B cell (primary cell): Measurements from ENCODE around the gene CDCA7. TPM values are rescaled to one million over a fixed set of nuclear protein-coding genes. Genes with fewer than 3 reads are reported as not detected.

Experiments used
- ATAC-seq: fragments of 200-7000 bp; cut with Tn5 transposase; one replicate; pipeline ENCODE4 v1.10.0; 2021; ENCODE audit warnings: low read depth, mild to moderate bottlenecking, moderate number of reproducible peaks, moderate library complexity
- CTCF ChIA-PET: fragments of 350-600 bp; sonication (Branson Sonifier 250); formaldehyde crosslinking; loops from one replicate; lab custom pipeline; 2021; ENCODE audit warnings: antibody characterized with exemption, inconsistent platforms; lab: Charles Lee
- POLR2A ChIA-PET: fragments of 350-600 bp; sonication (Branson Sonifier 250); formaldehyde crosslinking; loops from one replicate; lab custom pipeline; 2021; ENCODE audit warnings: antibody characterized with exemption; lab: Charles Lee
- DNase-seq: peaks from one replicate; pipeline ENCODE4 v3.0.0; 2013
- H2AFZ ChIP-seq: 2 replicates; pipeline ENCODE4 v1.6.1; 2012; ENCODE audit warnings: mild to moderate bottlenecking, low read depth, low read length; ENCODE audit not compliant: insufficient read depth, poor library complexity, severe bottlenecking
- H3K27ac ChIP-seq, 2 donors: 1 replicate in 1 of 2; 2 replicates in 1 of 2; pipeline ENCODE4 v1.5.1; 2012 to 2013; ENCODE audit warnings: low read length in 2 of 2, mild to moderate bottlenecking in 2 of 2, moderate library complexity in 1 of 2
- H3K27me3 ChIP-seq, 4 experiments: fragments of 200-600 bp in 1 of 4; sonication (generic) in 1 of 4; replicated peaks in 1 of 4; 1 replicate in 2 of 4; 2 replicates in 2 of 4; pipeline versions ENCODE4 v1.6.1 to v1.7.0; 2013 to 2016; ENCODE audit warnings: low read length in 3 of 4, mild to moderate bottlenecking in 2 of 4, mixed read lengths in 1 of 4, moderate library complexity in 1 of 4; ENCODE audit not compliant: insufficient read depth in 4 of 4, control insufficient read depth in 3 of 4; ENCODE audit errors: control extremely low read depth in 1 of 4
- H3K36me3 ChIP-seq, 2 experiments: replicated peaks in 1 of 2; 1 replicate in 1 of 2; 2 replicates in 1 of 2; pipeline versions ENCODE4 v1.6.1 to v1.7.1; 2013; ENCODE audit warnings: low read length in 1 of 2; ENCODE audit not compliant: insufficient read depth in 2 of 2, control insufficient read depth in 1 of 2; ENCODE audit errors: control extremely low read depth in 1 of 2, extremely low read depth in 1 of 2
- H3K4me1 ChIP-seq, 2 donors: fragments of 200-600 bp in 1 of 2; sonication (generic) in 1 of 2; 1 replicate in 1 of 2; 2 replicates in 1 of 2; pipeline versions ENCODE4 v1.5.1 to v1.6.1; 2013 to 2017; ENCODE audit warnings: low read length in 2 of 2; ENCODE audit not compliant: control insufficient read depth in 2 of 2, insufficient read depth in 2 of 2
- H3K4me2 ChIP-seq: replicated peaks from 2 replicates; pipeline ENCODE3; 2012; ENCODE audit warnings: mild to moderate bottlenecking, low read depth, low read length; ENCODE audit not compliant: poor library complexity, severe bottlenecking
- H3K4me3 ChIP-seq, 5 experiments: fragments of 200-600 bp in 1 of 5; sonication (generic) in 1 of 5; 1 replicate in 3 of 5; 2 replicates in 2 of 5; pipeline versions ENCODE4 v1.5.1 to v1.7.0; 2011 to 2016; ENCODE audit warnings: low read length in 4 of 5, mild to moderate bottlenecking in 4 of 5, low read depth in 2 of 5, control low read depth in 1 of 5, moderate library complexity in 1 of 5; ENCODE audit not compliant: insufficient read depth in 1 of 5; ENCODE audit errors: control extremely low read depth in 1 of 5, extremely low read depth in 1 of 5
- H3K79me2 ChIP-seq: fragments of 200-600 bp; sonication (generic); one replicate; pipeline ENCODE4 v1.6.0; 2016; ENCODE audit warnings: low read length; ENCODE audit not compliant: control insufficient read depth, insufficient read depth
- H3K9ac ChIP-seq: fragments of 200-600 bp; sonication (generic); 2 replicates; pipeline ENCODE4 v1.6.1; 2017; ENCODE audit warnings: mild to moderate bottlenecking, low read length, moderate library complexity
- H3K9me3 ChIP-seq, 3 donors: one replicate each; pipeline versions ENCODE4 v1.6.1 to v1.7.1; 2013; ENCODE audit warnings: low read length in 2 of 3; ENCODE audit not compliant: control insufficient read depth in 2 of 3, insufficient read depth in 1 of 3; ENCODE audit errors: control extremely low read depth in 1 of 3
- H4K20me1 ChIP-seq: 2 replicates; pipeline ENCODE4 v1.6.0; 2012; ENCODE audit warnings: mild to moderate bottlenecking, low read length; ENCODE audit not compliant: insufficient read depth, control insufficient read depth, poor library complexity, severe bottlenecking
- H3K27ac Mint-ChIP-seq: one replicate; pipeline ENCODE4 v1.8.0; 2021; ENCODE audit warnings: mixed read lengths
- H3K27me3 Mint-ChIP-seq: one replicate; pipeline ENCODE4 v1.8.0; 2021; ENCODE audit warnings: mixed read lengths
- H3K4me1 Mint-ChIP-seq: one replicate; pipeline ENCODE4 v1.8.0; 2021; ENCODE audit warnings: mixed read lengths
- H3K4me3 Mint-ChIP-seq: one replicate; pipeline ENCODE4 v1.8.0; 2021; ENCODE audit warnings: mixed read lengths
- H3K9me3 Mint-ChIP-seq: one replicate; pipeline ENCODE4 v1.8.0; 2022; ENCODE audit warnings: mixed read lengths; ENCODE audit not compliant: insufficient read depth
- EZH2 ChIP-seq: IDR thresholded peaks from 2 replicates; pipeline ENCODE4 v1.6.1; 2012; ENCODE audit warnings: borderline replicate concordance, low read depth, mild to moderate bottlenecking, moderate library complexity, low read length; ENCODE audit not compliant: insufficient read depth, poor library complexity, severe bottlenecking
- whole genome bisulfite sequencing: methylation state at CpG from one replicate; pipeline ENCODE4 v1.1.5; 2013; ENCODE audit warnings: missing lambda C conversion rate; ENCODE audit not compliant: insufficient coverage; 5-methylcytosine and 5-hydroxymethylcytosine counted together
- intact Hi-C: fragments of 100-400 bp; cut with micrococcal nuclease; formaldehyde crosslinking; loops from one replicate; pipeline ENCODE4 v1.10.0; 2022
- polyA plus RNA-seq: library from polyadenylated mRNA; depleted of rRNA; stranded (reverse); fragments of >200 nt; gene quantifications from 2 replicates; pipeline ENCODE4 v1.2.3, GENCODE V29; 2012
- total RNA-seq, 2 donors: library from RNA; stranded (reverse); fragments of 120-200 nt in 1 of 2; gene quantifications; 1 replicate in 1 of 2; 2 replicates in 1 of 2; pipeline versions ENCODE4 v1.2.3 to v1.2.4, GENCODE V29; 2013 to 2022
- TF ChIP-seq, protein P1 (sequence below): fragments of 200-600 bp; IDR thresholded peaks from one replicate; pipeline ENCODE4 v1.8.0; 2022; ENCODE audit warnings: antibody characterized with exemption, mild to moderate bottlenecking

CDCA7 gene
- total and polyA plus RNA-seq, 2 donors (not counting 1 experiment from before 2014, with no cell fraction given) = 2.4 to 3.2 TPM

DNA sequence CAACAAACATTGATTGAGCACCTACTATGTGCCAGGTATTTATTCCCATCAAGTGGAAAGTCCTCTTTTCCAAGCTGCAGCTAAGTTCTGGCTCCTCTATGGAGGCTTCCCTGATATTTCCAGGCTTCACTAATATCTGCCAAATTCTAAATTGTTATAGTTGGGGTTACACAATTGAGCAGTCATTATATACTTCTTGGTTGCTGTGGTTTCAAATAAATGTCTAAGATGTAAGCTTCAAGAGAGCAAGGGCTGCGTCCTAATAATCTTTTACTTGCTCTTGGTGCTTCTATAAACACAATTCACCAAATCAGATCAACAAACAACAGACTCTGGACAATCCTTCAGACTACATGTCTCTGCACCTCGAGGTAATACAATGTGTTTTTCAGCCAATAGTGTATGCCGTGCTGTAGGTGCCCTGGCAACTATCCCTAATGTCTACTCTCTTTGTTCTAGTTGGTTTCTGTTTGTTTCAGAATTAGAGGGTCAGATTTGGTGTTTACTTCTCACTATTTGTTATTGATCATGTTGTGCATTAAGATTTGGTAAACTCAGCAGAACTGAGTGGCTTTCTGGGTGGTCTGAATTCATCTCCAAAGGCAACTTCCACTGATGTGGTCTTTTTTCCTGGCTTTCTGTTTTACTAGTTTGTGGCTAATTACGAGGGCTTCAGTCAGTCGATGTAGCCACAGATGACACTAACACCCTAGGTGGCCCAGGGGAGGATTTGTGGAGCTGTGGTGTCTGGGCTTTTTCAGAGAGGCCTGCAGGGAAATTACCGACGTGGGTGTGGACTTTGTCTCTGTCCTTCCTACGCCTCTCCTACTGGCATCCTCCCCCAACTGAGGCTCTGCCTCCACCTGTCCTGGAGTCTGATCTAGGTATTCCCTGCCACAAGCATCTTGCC, 50.4 kb downstream of the CDCA7 start:
- 69% methylated on average over 2 of the region's 8 CpGs for WGBS
- CTCF ChIA-PET = interaction anchor here (0.7 to 6.4 kb wide), 6 partner anchors 15 to 989 kb away, joined by 3 to 151 read pairs (median 6); no protein-coding TSS in a partner anchor
- no peak overlapping the region for H3K27ac ChIP-seq

More for the DNA sequence above, 50.4 kb downstream of the CDCA7 start:
- no peaks in the 10 kb centered on the region for H3K9me3 Mint-ChIP-seq
- no peak for TF ChIP-seq EZH2
- TF ChIP-seq, protein P1, sequence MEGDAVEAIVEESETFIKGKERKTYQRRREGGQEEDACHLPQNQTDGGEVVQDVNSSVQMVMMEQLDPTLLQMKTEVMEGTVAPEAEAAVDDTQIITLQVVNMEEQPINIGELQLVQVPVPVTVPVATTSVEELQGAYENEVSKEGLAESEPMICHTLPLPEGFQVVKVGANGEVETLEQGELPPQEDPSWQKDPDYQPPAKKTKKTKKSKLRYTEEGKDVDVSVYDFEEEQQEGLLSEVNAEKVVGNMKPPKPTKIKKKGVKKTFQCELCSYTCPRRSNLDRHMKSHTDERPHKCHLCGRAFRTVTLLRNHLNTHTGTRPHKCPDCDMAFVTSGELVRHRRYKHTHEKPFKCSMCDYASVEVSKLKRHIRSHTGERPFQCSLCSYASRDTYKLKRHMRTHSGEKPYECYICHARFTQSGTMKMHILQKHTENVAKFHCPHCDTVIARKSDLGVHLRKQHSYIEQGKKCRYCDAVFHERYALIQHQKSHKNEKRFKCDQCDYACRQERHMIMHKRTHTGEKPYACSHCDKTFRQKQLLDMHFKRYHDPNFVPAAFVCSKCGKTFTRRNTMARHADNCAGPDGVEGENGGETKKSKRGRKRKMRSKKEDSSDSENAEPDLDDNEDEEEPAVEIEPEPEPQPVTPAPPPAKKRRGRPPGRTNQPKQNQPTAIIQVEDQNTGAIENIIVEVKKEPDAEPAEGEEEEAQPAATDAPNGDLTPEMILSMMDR = no peak
- Histone ChIP-seq H3K36me3 (no peaks in the 10 kb centered on the region), H3K27me3 (peaks cover 0 to 38% (median 30%) of the 10 kb centered on the region in 4 experiments), H4K20me1 (no peaks in the 10 kb centered on the region), H3K9me3 (no peaks in the 10 kb centered on the region), H3K4me1 (peaks cover 6 to 8% of the 10 kb centered on the region in 2 donors), H3K9ac (no peak overlapping the region), H3K4me3 (no peak overlapping the region), H3K4me2 (no peak overlapping the region), H3K79me2 (no peaks in the 10 kb centered on the region), H2AFZ (no peak overlapping the region)
- peaks cover 4% of the 10 kb centered on the region for H3K4me1 Mint-ChIP-seq
- H3K27ac Mint-ChIP-seq = no peak overlapping the region
- DNase-seq = no peak
- H3K4me3 Mint-ChIP-seq = no peak overlapping the region
- peaks cover 44% of the 10 kb centered on the region for H3K27me3 Mint-ChIP-seq
- ATAC-seq = no peak
- POLR2A ChIA-PET = no interaction called here
- intact Hi-C loops = no loop called here
